ENCODE measurements around the gene SYNC. TPM values are rescaled to one million over a fixed set of nuclear protein-coding genes. Genes with fewer than 3 reads are reported as not detected.
A peak's percentile ranks its signal among the peaks of the same experiment; 100 is the strongest.

Gene SYNC
- total RNA-seq: 13.0 TPM

DNA sequence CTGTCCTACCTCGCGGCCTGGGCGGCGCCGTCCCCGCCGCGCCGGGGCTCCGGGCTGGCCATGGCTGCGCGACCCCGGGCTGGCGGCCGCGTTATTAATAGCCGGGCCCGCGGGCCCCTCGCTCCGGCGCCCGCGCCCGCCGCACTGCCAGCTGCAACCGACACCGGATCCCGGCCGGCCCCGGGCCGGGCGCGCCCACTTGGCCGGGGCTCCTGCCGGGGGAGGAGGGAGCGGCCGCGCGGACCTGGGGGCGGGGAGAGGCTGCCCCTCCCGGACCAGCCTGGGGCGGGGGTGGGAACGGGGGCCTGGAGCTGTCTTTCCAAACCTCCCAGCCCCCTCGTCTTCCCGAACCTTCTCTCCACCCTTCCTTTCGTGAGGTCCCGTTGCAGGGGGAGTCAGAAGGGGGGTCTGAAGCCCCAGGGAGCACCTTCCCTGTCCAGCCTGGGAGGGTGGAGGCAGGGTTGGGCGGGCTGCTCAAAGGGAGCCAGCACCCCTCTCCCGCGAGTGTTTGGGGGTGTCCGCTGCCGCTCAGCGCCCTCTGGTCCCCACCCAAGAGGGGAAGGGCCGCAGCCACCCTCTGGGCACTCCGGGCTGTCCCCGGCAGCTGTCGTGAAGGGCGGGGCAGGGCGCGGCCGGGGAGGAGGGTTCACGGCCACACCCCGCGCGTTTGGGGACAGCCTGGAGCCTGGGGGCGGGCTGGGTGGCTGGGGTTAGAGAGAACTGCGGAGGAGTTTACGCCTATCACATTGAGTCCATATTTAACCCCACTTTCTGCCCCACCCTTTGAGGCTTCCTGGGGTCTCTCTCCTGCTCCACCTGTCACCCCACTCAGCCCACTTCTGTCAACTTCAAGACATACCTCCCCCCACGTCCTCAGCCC, at the start of gene SYNC:
TSS of gene SYNC (minus strand) at position 172 of the 880 bp plus-strand sequence. CDS start at position 62, 110 bp downstream.
- Histone ChIP-seq H3K9me3 (no peaks in the 10 kb centered on the region), H3K36me3 (no peaks in the 10 kb centered on the region), H3K27me3 (no peaks in the 10 kb centered on the region), H3K4me3 (peak within 1 kb of the TSS; percentile 67 to 83), H3K4me1 (peaks cover 32% of the 10 kb centered on the region), H3K27ac (peak within 1 kb of the TSS; percentile 91)
- TF ChIP-seq, protein P1, sequence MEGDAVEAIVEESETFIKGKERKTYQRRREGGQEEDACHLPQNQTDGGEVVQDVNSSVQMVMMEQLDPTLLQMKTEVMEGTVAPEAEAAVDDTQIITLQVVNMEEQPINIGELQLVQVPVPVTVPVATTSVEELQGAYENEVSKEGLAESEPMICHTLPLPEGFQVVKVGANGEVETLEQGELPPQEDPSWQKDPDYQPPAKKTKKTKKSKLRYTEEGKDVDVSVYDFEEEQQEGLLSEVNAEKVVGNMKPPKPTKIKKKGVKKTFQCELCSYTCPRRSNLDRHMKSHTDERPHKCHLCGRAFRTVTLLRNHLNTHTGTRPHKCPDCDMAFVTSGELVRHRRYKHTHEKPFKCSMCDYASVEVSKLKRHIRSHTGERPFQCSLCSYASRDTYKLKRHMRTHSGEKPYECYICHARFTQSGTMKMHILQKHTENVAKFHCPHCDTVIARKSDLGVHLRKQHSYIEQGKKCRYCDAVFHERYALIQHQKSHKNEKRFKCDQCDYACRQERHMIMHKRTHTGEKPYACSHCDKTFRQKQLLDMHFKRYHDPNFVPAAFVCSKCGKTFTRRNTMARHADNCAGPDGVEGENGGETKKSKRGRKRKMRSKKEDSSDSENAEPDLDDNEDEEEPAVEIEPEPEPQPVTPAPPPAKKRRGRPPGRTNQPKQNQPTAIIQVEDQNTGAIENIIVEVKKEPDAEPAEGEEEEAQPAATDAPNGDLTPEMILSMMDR (IDR thresholded peaks at IDR 0.05): no peak
- TF ChIP-seq POLR2A (IDR thresholded peaks at IDR 0.05) (peak in 1 of 2 donors; percentile 23), POLR2AphosphoS5 (IDR thresholded peaks at IDR 0.05; ENCODE audit: insufficient read depth in 1 of 2, low read depth in 1 of 2) (peak in 1 of 2 donors; percentile 73)
- intact Hi-C loops (cut with DNase I): no loop called here
- DNase-seq (ENCODE audit: extremely low spot score in 2 of 2): no peak

DNA sequence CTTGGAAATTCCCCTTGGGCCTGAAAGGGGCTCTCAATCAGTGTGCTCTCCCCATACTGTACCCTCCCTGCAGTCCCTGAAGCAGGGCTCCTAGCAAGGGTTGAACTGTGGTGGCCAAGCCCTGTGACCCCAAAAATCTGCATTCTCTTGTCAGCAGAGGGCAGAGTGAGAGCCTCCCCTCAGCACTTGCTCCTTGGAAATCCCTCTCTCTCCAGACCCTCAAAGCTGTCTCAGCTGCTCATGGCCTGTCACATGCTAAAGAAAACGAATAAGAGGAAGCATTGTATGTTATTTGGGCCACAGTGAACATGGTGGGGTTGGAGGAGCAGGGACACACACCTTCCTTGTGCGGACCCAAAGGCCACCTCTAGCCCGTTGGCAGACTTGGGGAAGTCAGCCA, 47.2 kb upstream of the SYNC start:
- intact Hi-C loops (cut with DNase I): no loop called here
- DNase-seq (ENCODE audit: extremely low spot score in 2 of 2): no peak
- Histone ChIP-seq H3K4me1 (peaks cover 17% of the 10 kb centered on the region), H3K9me3 (no peaks in the 10 kb centered on the region), H3K4me3 (no peak overlapping the region), H3K36me3 (no peaks in the 10 kb centered on the region), H3K27me3 (no peaks in the 10 kb centered on the region), H3K27ac (no peak overlapping the region)
- TF ChIP-seq POLR2AphosphoS5 (IDR thresholded peaks at IDR 0.05; ENCODE audit: insufficient read depth in 1 of 2, low read depth in 1 of 2) (no peak), POLR2A (IDR thresholded peaks at IDR 0.05) (no peak)
- TF ChIP-seq, protein P1 (IDR thresholded peaks at IDR 0.05): no peak

GRCh38 chr1:32749332-32749731, 46.8 kb upstream of the SYNC start:
- Histone ChIP-seq H3K4me1 (peaks cover 12% of the 10 kb centered on the region), H3K36me3 (no peaks in the 10 kb centered on the region), H3K27ac (no peak overlapping the region), H3K9me3 (no peaks in the 10 kb centered on the region), H3K27me3 (no peaks in the 10 kb centered on the region), H3K4me3 (no peak overlapping the region)
- intact Hi-C loops (cut with DNase I): no loop called here
- DNase-seq (ENCODE audit: extremely low spot score in 2 of 2): no peak
- TF ChIP-seq, protein P1 (IDR thresholded peaks at IDR 0.05): no peak
- no peak for TF ChIP-seq POLR2AphosphoS5 (IDR thresholded peaks at IDR 0.05; ENCODE audit: insufficient read depth in 1 of 2, low read depth in 1 of 2)
- TF ChIP-seq POLR2A (IDR thresholded peaks at IDR 0.05): no peak

DNA sequence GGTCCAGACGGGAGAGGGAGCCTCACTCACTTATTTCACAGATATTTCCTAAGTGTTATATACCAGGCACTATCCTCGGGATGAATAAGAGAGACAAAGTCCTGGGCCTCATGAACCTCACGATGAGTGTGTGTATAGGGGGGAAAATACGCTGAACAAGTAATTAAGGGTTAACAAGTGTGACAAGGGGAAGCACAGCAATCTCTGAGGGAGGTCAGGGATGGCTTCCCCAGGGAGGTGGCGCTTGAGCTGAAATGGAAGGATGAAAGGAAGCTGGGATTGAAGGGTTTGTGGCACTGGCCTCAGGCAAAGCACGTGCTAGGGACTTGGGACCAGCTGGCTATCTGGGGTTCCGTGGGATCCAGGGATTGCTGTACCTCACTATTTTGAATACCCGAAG, 46.4 kb upstream of the SYNC start:
- Histone ChIP-seq H3K27me3 (no peaks in the 10 kb centered on the region), H3K4me1 (peaks cover 8% of the 10 kb centered on the region), H3K9me3 (no peaks in the 10 kb centered on the region), H3K36me3 (no peaks in the 10 kb centered on the region), H3K27ac (no peak overlapping the region), H3K4me3 (no peak overlapping the region)
- no peak for DNase-seq (ENCODE audit: extremely low spot score in 2 of 2)
- intact Hi-C loops (cut with DNase I): no loop called here
- no peak for TF ChIP-seq POLR2A (IDR thresholded peaks at IDR 0.05)
- TF ChIP-seq POLR2AphosphoS5 (IDR thresholded peaks at IDR 0.05; ENCODE audit: insufficient read depth in 1 of 2, low read depth in 1 of 2): no peak
- TF ChIP-seq, protein P1 (IDR thresholded peaks at IDR 0.05): no peak

- Histone ChIP-seq H3K27ac (no peak overlapping the region), H3K36me3 (no peaks in the 10 kb centered on the region), H3K9me3 (no peaks in the 10 kb centered on the region), H3K27me3 (no peaks in the 10 kb centered on the region), H3K4me1 (peaks cover 9% of the 10 kb centered on the region), H3K4me3 (no peak overlapping the region)
- intact Hi-C loops (cut with DNase I): no loop called here
- DNase-seq (ENCODE audit: extremely low spot score in 2 of 2): no peak
- no peak for TF ChIP-seq POLR2A (IDR thresholded peaks at IDR 0.05)
- TF ChIP-seq, protein P1 (IDR thresholded peaks at IDR 0.05): no peak
- TF ChIP-seq POLR2AphosphoS5 (IDR thresholded peaks at IDR 0.05; ENCODE audit: insufficient read depth in 1 of 2, low read depth in 1 of 2): no peak
Observed at GRCh38 chr1:32748348-32748747, 45.8 kb upstream of the SYNC start.
